ENCODE measurements around the gene NDUFS1.
A peak's percentile ranks its signal among the peaks of the same experiment; 100 is the strongest.
"Not testable (repeated sequence)": the region's sequence is repeated elsewhere in the genome, so short reads cannot be mapped to it uniquely, and the experiment has no call there.

Gene NDUFS1

DNA sequence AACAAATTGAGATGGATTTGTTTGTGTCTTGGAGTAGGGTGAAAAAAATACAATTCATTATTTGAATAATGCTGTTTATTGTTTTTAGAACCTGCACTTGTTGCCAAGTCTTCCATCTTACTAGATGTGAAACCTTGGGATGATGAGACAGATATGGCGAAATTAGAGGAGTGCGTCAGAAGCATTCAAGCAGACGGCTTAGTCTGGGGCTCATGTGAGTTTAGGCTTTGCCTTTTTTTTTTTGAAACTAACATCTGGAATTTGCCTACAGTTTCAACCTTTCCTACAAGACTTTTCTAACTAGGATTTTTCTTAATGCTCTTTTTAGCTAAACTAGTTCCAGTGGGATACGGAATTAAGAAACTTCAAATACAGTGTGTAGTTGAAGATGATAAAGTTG is 3.2 kb upstream of the NDUFS1 start:
- not testable (repeated sequence) for DNase-seq (ENCODE audit: low read depth)

DNA sequence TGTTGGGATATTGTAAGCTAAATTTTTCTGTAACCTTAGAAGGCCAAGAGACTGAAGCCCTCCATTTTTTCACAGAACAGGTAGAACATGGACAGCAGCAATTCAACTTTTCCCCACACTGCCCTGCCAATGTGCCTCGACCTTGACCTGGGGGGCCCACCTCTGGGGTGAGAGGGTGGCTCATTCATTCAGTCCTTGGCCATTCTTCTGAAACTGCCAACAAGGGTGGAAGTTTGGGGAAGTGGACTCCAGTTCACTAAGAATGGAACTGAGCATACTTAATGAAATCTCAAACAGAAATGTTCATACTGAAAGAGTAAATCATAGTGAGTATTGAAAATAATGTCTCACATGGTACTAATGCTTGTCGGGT is 1.5 kb upstream of the NDUFS1 start:
- DNase-seq (ENCODE audit: low read depth), result no peak

DNA sequence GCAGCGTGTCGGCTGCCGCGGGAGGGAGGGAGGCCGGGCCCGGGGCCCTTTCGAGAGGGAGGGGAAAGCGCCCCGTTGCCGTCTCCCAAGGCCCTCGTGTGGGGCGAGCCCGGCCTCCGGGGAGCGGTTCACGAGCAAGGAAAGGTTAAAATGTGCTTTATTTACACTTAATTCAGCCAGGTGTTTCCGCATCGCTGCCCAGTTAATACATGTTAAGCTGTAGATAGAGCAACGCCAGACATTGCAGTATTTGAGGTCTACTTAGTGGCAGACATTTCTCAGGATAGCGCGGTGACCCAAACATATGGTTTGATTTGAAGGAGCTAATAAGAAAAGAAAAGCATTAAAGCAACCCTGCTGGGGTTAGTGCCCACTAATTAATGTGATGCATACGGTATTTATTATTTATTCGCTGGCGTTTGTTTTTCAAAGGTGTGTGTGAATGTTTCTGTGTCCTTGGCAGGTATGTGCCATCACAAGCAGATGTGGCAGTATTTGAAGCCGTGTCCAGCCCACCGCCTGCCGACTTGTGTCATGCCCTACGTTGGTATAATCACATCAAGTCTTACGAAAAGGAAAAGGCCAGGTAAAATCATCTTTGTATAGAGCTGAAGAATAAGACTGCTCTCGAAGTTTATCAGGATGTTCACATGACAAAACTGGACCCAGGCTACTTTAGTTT is 1.0 kb upstream of the NDUFS1 start:
- peak; percentile 56 for DNase-seq (ENCODE audit: low read depth)

DNA sequence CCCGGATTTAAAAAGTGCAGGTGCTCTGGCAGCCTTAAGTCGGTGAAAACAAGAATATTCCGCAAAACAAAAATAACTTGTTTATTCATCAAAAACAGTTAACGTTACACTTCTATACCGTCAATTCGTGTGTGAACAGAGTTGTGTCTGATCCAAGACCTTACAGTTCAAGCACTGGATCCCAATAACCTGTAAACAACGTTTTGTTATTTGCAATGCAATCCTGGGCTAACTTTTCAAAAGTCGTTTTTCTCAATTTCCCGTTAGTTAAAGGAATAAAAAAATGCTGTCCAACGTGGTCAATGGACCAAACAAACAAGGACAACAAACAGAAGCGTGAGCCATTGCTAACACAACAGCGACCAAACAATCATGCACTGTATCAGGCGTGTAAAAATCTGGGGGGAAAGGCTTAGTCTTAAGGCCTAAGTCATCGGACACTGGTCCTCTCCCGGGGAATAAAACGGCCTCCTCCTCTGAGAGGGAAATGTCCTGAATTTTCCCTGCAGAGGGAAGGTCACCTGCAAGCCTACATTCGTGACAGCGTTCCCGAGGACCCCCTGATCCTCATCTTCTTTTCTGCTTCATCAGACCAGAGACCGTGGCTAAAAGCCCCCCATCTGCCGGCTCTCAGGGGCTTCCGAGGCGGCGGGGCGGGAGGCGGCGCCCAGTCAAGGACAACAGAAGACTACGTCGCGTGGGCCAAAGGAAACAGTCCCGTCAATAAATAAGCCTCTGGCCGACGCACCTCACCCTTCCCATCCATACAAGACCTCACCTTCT is 490 bp downstream of the NDUFS1 start:
- DNase-seq (ENCODE audit: low read depth), result no peak

DNA sequence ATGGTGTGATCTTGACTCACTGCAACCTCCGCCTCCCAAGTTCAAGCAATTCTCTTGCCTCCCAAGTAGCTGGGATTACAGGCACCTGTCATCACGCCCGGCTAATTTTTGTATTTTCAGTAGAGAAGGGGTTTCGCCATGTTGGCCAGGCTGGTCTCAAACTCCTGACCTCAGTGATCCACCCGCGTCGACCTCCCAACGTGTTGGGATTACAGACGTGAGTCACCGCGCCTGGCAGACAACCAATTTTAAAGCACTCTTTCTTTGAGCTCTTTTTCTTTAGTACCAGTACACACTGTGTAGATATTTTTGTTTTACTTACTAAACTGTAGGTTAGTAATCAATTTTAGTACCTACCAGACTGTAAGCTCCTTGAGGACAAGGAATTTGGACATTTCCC is 2.2 kb downstream of the NDUFS1 start:
- not testable (repeated sequence) for DNase-seq (ENCODE audit: low read depth)

DNA sequence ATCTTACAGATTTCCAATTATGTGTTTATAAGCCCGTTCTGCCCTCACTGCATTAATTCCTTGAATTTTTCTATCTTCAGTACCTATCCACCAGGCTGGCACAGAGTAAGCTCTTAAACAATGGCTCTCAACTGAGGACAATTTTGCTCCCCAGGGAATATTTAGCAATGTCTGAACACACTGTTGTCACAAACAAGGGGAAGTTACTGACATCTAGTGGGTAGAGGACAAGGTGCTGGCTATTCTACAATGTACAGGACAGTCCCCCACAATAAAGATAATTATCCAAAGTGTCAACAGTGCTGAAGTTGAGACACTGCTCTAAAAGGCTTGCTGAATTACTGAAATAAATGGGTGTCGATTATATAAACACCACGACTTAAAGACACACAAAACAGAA is 5.0 kb downstream of the NDUFS1 start:
- DNase-seq (ENCODE audit: low read depth), result no peak

DNA sequence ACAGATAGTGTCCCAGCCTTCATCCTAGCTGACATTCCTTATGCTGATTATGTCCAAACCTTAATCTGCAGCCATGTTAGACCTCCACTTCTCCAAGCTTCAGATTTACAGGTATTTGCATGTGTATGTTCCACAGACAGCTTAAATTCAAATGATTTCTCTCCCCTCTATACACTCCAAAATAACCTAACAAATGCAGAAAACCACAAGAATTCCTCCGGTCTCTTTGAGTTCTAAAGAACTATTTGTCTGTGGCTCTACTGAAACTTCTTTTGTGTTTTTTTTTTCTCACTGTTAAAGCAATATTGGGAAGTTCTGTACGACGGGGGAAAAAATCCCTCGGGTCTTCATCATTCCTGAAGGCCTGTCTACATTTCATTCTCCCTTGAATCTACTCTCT is 8.6 kb downstream of the NDUFS1 start:
- no peak for DNase-seq (ENCODE audit: low read depth)

DNA sequence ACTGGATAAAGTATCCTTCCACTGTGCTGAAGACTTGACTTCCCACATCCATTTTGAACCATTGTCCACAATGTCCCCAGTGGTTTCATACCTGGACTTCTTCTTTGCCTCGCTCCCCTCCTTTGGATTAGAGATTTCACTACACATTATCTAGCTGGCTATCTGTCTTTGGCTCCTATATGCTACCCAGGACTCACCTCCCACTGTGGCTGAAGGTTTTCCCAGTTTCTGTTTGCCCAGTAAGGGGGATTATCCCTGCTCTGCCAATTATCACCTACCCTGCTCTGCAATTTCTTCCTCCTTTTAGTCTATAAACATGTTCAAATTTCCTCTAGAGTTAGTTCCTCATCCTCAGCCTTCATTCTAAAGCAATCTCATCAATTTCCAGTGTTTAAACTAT is 9.1 kb downstream of the NDUFS1 start:
- no peak for DNase-seq (ENCODE audit: low read depth)

DNA sequence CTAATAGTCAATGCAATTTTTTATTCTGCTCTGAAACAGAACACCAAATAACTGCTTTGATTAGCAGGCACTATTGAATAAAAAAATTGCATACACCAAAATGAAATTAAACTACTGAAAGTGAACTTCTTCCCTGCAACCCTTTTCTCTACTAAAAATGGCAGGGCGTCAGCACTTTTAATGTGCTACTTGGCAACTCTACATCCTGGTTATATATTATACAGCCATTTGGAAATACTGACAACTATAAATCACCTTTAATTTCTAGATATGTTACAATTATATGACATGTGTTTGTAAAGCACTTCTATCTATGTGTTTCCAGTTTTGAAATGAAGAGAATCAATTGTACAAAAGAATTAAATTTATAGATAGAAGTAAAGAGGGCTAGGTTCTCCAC is 9.9 kb downstream of the NDUFS1 start:
- DNase-seq (ENCODE audit: low read depth), result no peak

DNA sequence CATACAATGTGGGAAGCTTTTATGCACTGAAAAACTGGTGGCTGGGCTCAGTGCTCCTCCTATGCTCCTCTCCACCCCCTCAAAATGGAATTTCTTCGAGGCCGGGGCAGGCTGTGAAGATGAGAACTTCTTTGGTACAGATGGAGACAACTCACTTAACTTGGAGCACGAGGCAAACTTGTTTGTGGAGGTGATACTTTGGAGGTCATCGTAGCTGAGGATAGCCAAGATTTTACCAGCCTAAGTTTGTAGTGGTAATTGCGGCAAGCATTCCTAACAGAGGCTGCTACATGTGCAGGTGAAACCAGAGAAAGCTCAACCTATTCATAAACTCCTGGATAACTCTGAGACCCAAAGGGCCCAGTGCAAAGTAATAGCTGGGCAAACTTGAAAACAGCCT is 13.6 kb downstream of the NDUFS1 start:
- DNase-seq (ENCODE audit: low read depth), result no peak

DNA sequence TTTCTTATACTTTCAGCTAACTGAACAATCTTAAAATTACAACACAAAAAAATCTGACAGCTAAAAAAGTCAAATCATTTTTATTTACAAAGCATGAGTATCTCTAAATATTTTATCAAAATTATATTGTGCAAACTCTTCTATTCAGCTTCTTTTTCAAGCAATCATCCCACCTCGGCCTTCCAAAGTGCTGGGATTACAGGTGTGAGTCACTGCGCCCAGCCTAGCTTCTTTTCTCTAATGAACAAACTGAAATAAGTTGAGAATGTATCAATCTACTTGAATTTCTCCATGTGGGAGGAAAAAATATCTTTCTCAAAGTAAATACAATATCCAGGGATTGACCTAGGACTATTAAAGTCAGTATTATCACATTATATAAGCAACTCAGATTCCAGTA is 14.9 kb downstream of the NDUFS1 start:
- no peak for DNase-seq (ENCODE audit: low read depth)

DNA sequence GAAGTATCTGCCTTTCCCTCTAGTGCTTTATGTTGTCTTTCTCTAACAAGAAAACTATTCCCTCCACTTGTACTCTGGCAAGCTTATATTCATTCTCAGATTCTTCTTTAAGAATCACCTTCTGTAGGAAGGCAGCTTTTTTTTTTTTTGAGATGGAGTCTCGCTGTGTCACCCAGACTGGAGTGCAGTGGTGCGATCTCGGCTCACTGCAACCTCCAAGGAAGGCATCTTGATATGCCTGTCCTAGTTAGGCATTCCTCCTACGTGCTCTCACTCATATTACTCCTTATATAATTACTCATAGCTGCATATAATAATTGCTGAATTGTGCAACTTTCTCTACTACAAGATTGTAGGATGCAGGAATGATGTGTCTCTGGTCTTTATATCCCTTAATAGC is 15.8 kb downstream of the NDUFS1 start:
- DNase-seq (ENCODE audit: low read depth), result no peak

DNA sequence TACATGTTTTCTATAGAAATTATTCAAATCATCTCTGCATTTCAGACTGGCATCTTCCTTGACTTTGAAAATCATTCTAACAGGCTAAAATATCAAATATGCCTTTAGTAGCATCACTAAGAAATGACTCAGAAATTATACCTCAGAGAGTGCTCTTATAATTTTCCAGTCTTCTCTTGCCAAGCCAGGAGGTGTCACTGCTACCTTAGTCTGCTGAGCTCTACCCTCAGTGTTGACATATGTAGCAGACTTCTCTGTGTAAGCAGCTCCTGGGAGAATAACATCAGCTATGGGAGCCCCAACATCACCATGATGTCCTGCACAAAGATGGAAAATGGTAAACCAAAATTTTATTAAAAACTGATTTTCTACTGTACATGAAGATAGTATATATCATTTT is 31.6 kb downstream of the NDUFS1 start:
- no peak for DNase-seq (ENCODE audit: low read depth)

DNA sequence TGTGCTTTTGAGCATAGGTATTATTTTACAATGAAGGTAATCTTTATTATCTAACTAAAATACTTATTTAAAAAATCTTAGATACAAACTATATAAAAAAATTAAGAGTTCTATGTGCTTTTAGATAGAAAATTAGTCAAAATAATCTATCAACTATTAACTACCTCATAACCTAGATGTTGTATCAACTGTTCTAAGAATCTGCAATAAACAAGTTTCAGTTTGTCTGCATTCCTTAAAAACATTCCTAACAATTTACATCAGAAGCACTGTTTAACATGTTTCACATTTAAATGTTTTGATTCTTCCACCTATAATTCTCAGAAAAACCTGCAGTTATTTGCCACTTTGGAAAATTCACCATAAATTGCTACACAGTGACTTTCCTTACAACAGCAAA is 33.3 kb downstream of the NDUFS1 start:
- no peak for DNase-seq (ENCODE audit: low read depth)

DNA sequence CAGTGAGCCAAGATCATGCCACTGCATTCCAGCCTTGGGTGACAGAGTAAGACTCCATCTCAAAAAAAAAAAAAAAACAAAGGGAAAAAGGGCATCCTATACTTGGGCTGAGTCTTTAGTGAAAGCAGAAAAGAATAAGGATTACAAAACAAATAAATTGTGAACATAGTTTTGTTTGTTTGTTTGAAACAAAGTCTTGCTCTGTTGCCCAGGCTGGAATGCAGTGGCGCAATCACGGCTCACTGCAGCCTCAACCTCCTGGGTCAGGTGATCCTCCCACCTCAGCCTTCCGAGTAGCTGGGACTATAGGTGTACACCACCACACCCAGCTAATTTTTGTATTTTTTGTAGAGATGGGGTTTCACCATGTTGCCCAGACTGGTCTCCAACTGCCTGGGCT is 36.7 kb downstream of the NDUFS1 start:
- not testable (repeated sequence) for DNase-seq (ENCODE audit: low read depth)

DNA sequence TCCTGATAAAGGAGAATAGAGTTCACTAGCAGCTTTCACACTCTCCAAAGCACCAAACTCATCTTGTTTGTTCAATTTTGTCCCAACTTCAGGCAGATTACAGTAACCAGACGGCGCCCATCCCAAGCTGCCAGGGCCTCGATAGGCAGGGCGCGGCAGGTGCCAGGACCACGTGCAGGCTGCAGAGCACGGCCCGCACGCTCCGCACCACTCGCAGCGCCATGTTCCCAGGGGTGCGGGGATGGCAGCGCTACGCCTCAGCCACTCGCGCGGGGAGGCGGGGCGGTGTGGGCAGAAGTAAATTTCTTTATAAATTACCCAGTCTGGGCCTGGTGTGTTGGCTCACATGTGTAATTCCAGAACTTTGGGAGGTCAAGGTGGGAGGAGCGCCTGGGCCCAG is 43.0 kb downstream of the NDUFS1 start:
- DNase-seq (ENCODE audit: low read depth), result no peak

DNA sequence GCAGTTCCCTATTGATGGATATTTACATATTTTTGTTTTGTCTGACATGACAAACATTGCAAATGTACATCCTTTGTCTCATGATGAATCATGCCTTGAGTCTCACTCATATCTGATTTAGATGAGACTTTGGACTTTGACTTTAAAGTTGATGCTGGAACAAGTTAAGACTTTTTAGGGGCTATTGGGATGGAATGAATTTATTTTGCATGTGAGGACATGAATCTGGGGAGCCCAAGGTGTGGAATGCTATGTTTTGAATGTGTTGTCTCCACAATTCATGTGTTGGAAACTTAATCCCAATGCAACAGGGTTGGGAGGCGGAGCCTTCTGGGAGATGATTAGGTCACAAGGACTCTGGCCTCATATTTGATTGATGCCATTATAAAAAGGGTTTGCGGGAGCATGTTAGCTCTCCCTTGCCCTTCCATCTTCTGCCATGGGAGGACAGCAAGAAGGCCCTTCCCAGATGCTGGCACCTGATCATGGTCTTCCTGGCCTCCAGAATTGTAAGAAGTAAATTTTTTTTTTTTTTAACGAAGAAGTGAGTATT is 44.1 kb downstream of the NDUFS1 start:
- DNase-seq (ENCODE audit: low read depth), result no peak

DNA sequence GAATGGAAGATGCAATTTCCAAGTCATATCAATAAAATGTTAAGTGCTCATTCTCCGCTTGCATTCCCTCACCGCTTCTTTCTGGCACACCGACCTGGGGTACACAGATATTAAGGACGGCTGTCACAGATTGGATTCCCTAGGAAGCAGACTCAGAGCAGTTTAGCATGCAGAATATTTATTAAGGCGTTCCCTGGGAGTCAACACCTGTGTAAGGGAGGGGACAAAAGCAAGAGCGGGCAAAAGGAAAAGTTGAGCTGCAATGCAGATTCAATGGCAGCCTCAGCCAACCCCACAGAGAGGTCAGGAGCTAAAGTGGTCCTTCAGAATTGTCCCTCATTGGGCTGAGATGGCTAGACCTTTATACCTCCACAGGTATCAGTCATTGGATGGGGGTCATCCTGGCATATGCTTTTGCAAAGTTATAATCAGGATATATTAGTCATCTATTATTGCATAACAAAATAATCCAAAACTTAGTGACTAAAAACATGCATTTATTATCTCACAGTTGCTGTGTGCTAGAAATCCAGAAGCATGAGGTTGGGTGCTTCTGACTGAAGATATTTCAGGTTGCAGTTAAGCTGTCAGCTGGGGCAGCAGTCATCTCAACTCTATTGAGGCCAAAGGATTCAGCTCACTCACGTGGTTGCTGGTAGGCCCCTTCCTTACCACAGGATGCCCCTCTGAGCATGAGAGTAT is 46.2 kb downstream of the NDUFS1 start:
- DNase-seq (ENCODE audit: low read depth), result no peak

DNA sequence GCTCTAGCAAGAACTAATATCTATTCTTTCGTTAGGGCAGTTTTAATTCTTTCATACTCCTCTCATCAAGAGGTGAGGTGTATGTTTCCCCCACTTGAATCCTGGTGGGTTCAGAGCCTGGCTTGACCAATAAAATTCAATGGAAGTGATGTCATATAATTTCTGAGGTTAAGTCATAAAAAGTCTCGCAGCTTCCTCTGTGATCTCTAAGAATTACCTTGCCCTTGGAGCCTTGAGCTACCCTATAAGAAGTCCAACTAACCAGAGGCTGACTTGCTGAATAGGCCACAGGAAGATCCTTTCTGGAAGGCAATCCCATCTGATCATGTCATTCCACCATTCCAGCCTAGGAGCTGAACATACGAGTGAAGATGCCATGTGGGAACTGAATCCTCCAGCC is 47.1 kb downstream of the NDUFS1 start:
- DNase-seq (ENCODE audit: low read depth), result no peak

DNA sequence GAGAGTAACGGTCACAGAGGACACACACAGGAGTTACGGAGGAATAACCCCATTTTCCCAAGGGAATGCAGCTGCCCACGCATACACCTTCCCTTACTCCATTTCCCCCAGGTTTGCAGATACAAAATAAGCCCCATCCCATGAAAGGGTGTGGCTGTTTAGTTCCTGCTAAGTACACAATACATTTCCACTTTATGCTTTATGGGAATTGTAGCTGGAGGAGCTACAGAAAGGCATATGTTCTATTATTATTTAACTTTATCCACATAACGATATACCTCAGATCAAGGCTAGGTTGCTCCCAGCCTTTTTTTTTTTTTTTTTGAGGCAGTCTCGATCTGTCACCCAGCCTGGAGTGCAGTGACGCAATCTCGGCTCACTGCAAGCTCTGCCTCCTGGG is 50.5 kb downstream of the NDUFS1 start:
- DNase-seq (ENCODE audit: low read depth), result no peak

DNA sequence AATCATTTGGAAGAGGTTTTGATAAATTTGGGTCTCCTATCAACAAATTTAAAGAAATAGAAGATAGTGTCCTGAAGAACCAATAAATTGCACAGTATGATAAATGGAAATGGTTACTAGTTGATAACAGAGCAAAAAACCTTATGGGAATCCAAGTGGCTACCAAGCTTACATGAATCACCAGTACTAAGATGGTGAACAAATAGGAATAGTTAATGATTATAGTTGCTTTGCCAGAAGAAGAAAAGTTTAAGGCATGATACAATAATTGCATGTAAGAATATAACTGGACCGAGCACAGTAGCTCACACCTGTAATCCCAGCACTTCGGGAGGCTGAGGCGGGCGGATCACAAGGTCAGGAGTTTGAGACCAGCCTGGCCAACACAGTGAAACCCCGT is 53.7 kb downstream of the NDUFS1 start:
- DNase-seq (ENCODE audit: low read depth), result no peak

DNA sequence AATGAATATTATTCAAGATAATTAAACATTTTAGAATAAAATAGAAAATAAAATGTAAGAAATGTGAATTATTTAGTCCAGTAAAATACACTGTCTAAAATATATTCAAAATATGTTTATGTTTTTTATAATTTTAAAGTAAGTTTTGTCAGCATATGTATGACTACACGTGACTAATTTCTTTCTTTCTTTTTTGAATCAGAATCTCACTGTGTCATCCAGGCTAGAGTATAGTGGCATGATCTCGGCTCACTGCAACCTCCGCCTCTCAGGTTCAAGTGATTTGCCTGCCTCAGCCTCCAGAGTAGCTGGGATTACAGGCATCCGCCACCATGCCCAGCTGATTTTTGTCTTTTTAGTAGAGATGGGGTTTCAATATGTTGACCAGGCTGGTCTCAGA is 54.2 kb downstream of the NDUFS1 start:
- DNase-seq (ENCODE audit: low read depth), result no peak

DNA sequence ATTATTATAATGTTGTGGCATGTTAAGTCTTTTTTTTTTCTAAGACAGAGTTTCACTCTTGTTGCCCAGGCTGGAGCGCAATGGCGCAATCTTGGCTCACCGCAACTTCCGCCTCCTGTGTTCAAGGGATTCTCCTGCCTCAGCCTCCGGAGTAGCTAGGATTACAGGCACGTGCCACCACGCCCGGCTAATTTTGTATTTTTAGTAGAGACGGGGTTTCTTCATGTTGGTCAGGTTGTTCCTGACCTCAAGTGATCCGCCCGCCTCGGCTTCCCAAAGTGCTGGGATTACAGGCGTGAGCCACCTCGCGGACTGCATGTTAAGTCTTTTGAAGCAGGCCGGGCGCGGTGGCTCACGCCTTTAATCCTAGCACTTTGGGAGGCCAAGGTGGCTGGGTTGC is 60.4 kb downstream of the NDUFS1 start:
- DNase-seq (ENCODE audit: low read depth), result not testable (repeated sequence)
